ENCODE measurements around the gene PKP4. TPM values are rescaled to one million over a fixed set of nuclear protein-coding genes. Genes with fewer than 3 reads are reported as not detected.
"Not testable (repeated sequence)": the region's sequence is repeated elsewhere in the genome, so short reads cannot be mapped to it uniquely, and the experiment has no call there.

PKP4 gene
- total and polyA plus RNA-seq, 2 donors from 2014 or later, result 120 to 243 TPM

GRCh38 chr2:158693476-158693875, 236.7 kb downstream of the PKP4 start:
- no peak for FAIRE-seq
- intact Hi-C loops (cut with DNase I), result no loop called here
- H3K27ac ChIP-seq (ENCODE audit: low read depth in 2 of 2, low read length in 2 of 2), result no peak overlapping the region
- no peak for TF ChIP-seq CTCF (IDR thresholded peaks at IDR 0.05; ENCODE audit: borderline replicate concordance, extremely low read depth, insufficient read depth)
- peaks cover 0 to 5% (median 0%) of the 10 kb centered on the region in 3 donors for H3K9me3 ChIP-seq (ENCODE audit: control insufficient read depth in 2 of 3, insufficient read depth in 1 of 3, low read length in 3 of 3)
- H3K4me1 ChIP-seq (ENCODE audit: control insufficient read depth in 2 of 3, insufficient read depth in 2 of 3, low read depth in 1 of 3, low read length in 3 of 3), result no peaks in the 10 kb centered on the region
- no peak overlapping the region for H3K4me3 ChIP-seq (ENCODE audit: low read length in 3 of 3)
- no peak overlapping the region for H3K9ac ChIP-seq (ENCODE audit: low read length in 3 of 3)
- no peak for DNase-seq
- H3K27me3 ChIP-seq (ENCODE audit: control insufficient read depth, insufficient read depth, low read length), result no peaks in the 10 kb centered on the region
- no peaks in the 10 kb centered on the region for H3K36me3 ChIP-seq (ENCODE audit: control insufficient read depth in 2 of 3, insufficient read depth in 3 of 3, low read length in 3 of 3)

GRCh38 chr2:158695305-158695704, 238.6 kb downstream of the PKP4 start:
- TF ChIP-seq CTCF (IDR thresholded peaks at IDR 0.05; ENCODE audit: borderline replicate concordance, extremely low read depth, insufficient read depth), result no peak
- FAIRE-seq, result no peak
- no peak overlapping the region for H3K9ac ChIP-seq (ENCODE audit: low read length in 3 of 3)
- no peaks in the 10 kb centered on the region for H3K27me3 ChIP-seq (ENCODE audit: control insufficient read depth, insufficient read depth, low read length)
- DNase-seq, result no peak
- intact Hi-C loops (cut with DNase I), result no loop called here
- H3K4me3 ChIP-seq (ENCODE audit: low read length in 3 of 3), result no peak overlapping the region
- no peaks in the 10 kb centered on the region for H3K36me3 ChIP-seq (ENCODE audit: control insufficient read depth in 2 of 3, insufficient read depth in 3 of 3, low read length in 3 of 3)
- H3K9me3 ChIP-seq (ENCODE audit: control insufficient read depth in 2 of 3, insufficient read depth in 1 of 3, low read length in 3 of 3), result peaks cover 0 to 5% (median 0%) of the 10 kb centered on the region in 3 donors
- no peaks in the 10 kb centered on the region for H3K4me1 ChIP-seq (ENCODE audit: control insufficient read depth in 2 of 3, insufficient read depth in 2 of 3, low read depth in 1 of 3, low read length in 3 of 3)
- no peak overlapping the region for H3K27ac ChIP-seq (ENCODE audit: low read depth in 2 of 2, low read length in 2 of 2)

GRCh38 chr2:158695744-158696143, 239.0 kb downstream of the PKP4 start:
- H3K9ac ChIP-seq (ENCODE audit: low read length in 3 of 3); H3K36me3 ChIP-seq (ENCODE audit: control insufficient read depth in 2 of 3, insufficient read depth in 3 of 3, low read length in 3 of 3); H3K4me1 ChIP-seq (ENCODE audit: control insufficient read depth in 2 of 3, insufficient read depth in 2 of 3, low read depth in 1 of 3, low read length in 3 of 3); H3K27ac ChIP-seq (ENCODE audit: low read depth in 2 of 2, low read length in 2 of 2); H3K9me3 ChIP-seq (ENCODE audit: control insufficient read depth in 2 of 3, insufficient read depth in 1 of 3, low read length in 3 of 3); intact Hi-C loops (cut with DNase I); DNase-seq; H3K4me3 ChIP-seq (ENCODE audit: low read length in 3 of 3); FAIRE-seq; H3K27me3 ChIP-seq (ENCODE audit: control insufficient read depth, insufficient read depth, low read length): not testable (repeated sequence)

GRCh38 chr2:158699323-158699722, 242.6 kb downstream of the PKP4 start:
- Histone ChIP-seq H3K9ac (ENCODE audit: low read length in 3 of 3) (no peak overlapping the region), H3K9me3 (ENCODE audit: control insufficient read depth in 2 of 3, insufficient read depth in 1 of 3, low read length in 3 of 3) (peaks cover 0 to 5% (median 0%) of the 10 kb centered on the region in 3 donors), H3K27me3 (ENCODE audit: control insufficient read depth, insufficient read depth, low read length) (no peaks in the 10 kb centered on the region), H3K36me3 (ENCODE audit: control insufficient read depth in 2 of 3, insufficient read depth in 3 of 3, low read length in 3 of 3) (no peaks in the 10 kb centered on the region), H3K27ac (ENCODE audit: low read depth in 2 of 2, low read length in 2 of 2) (no peak overlapping the region), H3K4me3 (ENCODE audit: low read length in 3 of 3) (no peak overlapping the region), H3K4me1 (ENCODE audit: control insufficient read depth in 2 of 3, insufficient read depth in 2 of 3, low read depth in 1 of 3, low read length in 3 of 3) (no peaks in the 10 kb centered on the region)
- TF ChIP-seq CTCF (IDR thresholded peaks at IDR 0.05; ENCODE audit: borderline replicate concordance, extremely low read depth, insufficient read depth), result no peak
- intact Hi-C loops (cut with DNase I), result no loop called here
- FAIRE-seq (no peak), DNase-seq (no peak)
